Measurements from ENCODE around the gene MKRN1. TPM values are rescaled to one million over a fixed set of nuclear protein-coding genes. Genes with fewer than 3 reads are reported as not detected.

Gene MKRN1
- total RNA-seq, 1 donor: 69.8 TPM

DNA sequence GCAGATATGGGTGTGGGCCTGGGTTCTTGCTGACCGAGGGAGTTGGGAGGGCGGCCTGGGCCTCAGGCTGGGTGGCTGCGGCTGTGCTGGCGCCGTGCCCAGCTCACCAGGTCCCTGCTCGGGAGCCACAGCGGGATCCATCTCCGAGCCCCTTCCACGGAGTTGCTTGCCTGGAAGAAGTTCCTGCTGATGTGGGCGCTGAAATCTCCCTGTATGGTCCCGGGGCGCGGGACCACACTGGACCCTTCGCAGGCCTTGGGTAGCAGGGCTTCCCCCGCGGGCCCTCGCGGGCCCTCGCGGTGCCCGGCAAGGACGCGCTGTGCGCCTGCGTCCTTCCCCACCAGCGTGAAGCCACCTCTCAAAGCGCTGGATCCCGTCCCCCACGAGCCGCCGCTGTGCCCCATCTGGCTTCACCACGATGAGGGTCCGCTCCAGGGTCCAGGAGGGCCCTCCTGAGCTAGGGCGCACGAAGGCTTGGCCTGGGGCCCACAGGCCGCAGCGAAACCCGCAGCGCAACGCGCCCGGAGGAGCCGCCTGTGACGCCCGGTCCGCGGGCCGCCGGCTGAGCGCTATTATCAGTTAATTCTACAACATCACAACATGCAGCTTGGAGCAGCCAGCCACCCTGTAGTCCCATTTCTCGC is 43.9 kb downstream of the MKRN1 start:
- H3K4me2 ChIP-seq (ENCODE audit: insufficient read depth, low read length): no peak overlapping the region
- no peaks in the 10 kb centered on the region for H4K20me1 ChIP-seq (ENCODE audit: insufficient read depth, low read length)
- H2AFZ ChIP-seq (ENCODE audit: low read length): peak overlapping the region; percentile 15
- no peaks in the 10 kb centered on the region for H3K36me3 ChIP-seq (ENCODE audit: insufficient read depth, low read length)
- no peaks in the 10 kb centered on the region for H3K79me2 ChIP-seq (ENCODE audit: insufficient read depth, low read length)
- no peaks in the 10 kb centered on the region for H3K9me3 ChIP-seq (ENCODE audit: low read depth, low read length)
- no peaks in the 10 kb centered on the region for H3K27me3 ChIP-seq (ENCODE audit: insufficient read depth, low read length)
- TF ChIP-seq, protein P1, sequence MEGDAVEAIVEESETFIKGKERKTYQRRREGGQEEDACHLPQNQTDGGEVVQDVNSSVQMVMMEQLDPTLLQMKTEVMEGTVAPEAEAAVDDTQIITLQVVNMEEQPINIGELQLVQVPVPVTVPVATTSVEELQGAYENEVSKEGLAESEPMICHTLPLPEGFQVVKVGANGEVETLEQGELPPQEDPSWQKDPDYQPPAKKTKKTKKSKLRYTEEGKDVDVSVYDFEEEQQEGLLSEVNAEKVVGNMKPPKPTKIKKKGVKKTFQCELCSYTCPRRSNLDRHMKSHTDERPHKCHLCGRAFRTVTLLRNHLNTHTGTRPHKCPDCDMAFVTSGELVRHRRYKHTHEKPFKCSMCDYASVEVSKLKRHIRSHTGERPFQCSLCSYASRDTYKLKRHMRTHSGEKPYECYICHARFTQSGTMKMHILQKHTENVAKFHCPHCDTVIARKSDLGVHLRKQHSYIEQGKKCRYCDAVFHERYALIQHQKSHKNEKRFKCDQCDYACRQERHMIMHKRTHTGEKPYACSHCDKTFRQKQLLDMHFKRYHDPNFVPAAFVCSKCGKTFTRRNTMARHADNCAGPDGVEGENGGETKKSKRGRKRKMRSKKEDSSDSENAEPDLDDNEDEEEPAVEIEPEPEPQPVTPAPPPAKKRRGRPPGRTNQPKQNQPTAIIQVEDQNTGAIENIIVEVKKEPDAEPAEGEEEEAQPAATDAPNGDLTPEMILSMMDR (IDR thresholded peaks at IDR 0.05; ENCODE audit: extremely low read depth, low read depth, low read length): no peak
- H3K4me1 ChIP-seq (ENCODE audit: insufficient read depth, low read length): no peaks in the 10 kb centered on the region
- no peak for DNase-seq (ENCODE audit: insufficient read length, low spot score, missing footprints)
- H3K4me3 ChIP-seq (ENCODE audit: insufficient read depth, low read length): peak overlapping the region; percentile 30
- H3K27ac ChIP-seq (ENCODE audit: low read depth, low read length): no peak overlapping the region

DNA sequence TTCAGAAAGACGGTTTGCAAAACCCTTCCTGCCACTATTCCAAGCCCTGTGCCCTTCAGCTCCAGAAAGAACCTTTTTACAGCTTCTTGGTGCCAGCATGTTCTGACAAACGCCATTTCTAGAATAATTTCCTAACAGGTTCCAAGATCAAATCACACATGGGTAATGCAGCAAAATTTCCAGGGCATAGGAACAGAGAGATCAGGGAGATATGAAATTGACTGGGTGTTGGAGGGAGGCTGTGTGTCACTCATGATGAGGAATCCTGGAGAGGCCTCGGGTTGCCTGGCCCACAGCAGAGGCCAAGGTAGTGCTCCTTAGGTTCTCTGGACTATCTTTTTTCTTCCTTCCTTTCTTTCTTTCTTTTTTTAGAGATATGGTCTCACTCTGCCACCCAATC is 45.9 kb downstream of the MKRN1 start:
- H2AFZ ChIP-seq (ENCODE audit: low read length): no peak overlapping the region
- H3K9me3 ChIP-seq (ENCODE audit: low read depth, low read length): no peaks in the 10 kb centered on the region
- H3K27me3 ChIP-seq (ENCODE audit: insufficient read depth, low read length): no peaks in the 10 kb centered on the region
- no peaks in the 10 kb centered on the region for H4K20me1 ChIP-seq (ENCODE audit: insufficient read depth, low read length)
- no peak overlapping the region for H3K4me3 ChIP-seq (ENCODE audit: insufficient read depth, low read length)
- DNase-seq (ENCODE audit: insufficient read length, low spot score, missing footprints): peak; percentile 76
- no peak overlapping the region for H3K4me2 ChIP-seq (ENCODE audit: insufficient read depth, low read length)
- no peaks in the 10 kb centered on the region for H3K36me3 ChIP-seq (ENCODE audit: insufficient read depth, low read length)
- H3K4me1 ChIP-seq (ENCODE audit: insufficient read depth, low read length): no peaks in the 10 kb centered on the region
- no peak overlapping the region for H3K27ac ChIP-seq (ENCODE audit: low read depth, low read length)
- TF ChIP-seq, protein P1 (IDR thresholded peaks at IDR 0.05; ENCODE audit: extremely low read depth, low read depth, low read length): no peak
- no peaks in the 10 kb centered on the region for H3K79me2 ChIP-seq (ENCODE audit: insufficient read depth, low read length)

DNA sequence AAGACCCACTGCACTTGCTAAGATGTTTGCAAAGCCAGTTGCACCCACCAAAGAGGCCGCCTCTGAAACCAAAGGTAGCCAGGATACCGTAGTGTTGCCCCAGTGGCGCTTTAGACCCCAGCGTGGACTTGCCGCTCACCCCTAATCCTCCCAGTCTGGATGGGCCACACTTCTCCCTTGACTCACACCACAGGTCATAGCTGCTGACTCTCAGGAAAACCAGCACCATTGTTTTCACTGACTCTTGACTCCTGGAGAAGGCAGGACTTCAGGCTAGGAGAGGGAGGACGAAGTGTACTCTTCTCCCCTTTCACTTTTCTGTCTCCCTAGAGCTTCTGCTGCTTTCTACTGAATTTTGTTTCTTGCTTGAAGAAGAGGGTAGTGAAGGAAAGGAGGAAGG is 53.2 kb downstream of the MKRN1 start:
- H4K20me1 ChIP-seq (ENCODE audit: insufficient read depth, low read length): no peaks in the 10 kb centered on the region
- H3K79me2 ChIP-seq (ENCODE audit: insufficient read depth, low read length): no peaks in the 10 kb centered on the region
- TF ChIP-seq, protein P1 (IDR thresholded peaks at IDR 0.05; ENCODE audit: extremely low read depth, low read depth, low read length): no peak
- H3K4me3 ChIP-seq (ENCODE audit: insufficient read depth, low read length): no peak overlapping the region
- H3K4me2 ChIP-seq (ENCODE audit: insufficient read depth, low read length): no peak overlapping the region
- H3K36me3 ChIP-seq (ENCODE audit: insufficient read depth, low read length): no peaks in the 10 kb centered on the region
- H3K27ac ChIP-seq (ENCODE audit: low read depth, low read length): no peak overlapping the region
- no peaks in the 10 kb centered on the region for H3K9me3 ChIP-seq (ENCODE audit: low read depth, low read length)
- H3K4me1 ChIP-seq (ENCODE audit: insufficient read depth, low read length): no peaks in the 10 kb centered on the region
- H2AFZ ChIP-seq (ENCODE audit: low read length): no peak overlapping the region
- DNase-seq (ENCODE audit: insufficient read length, low spot score, missing footprints): no peak
- H3K27me3 ChIP-seq (ENCODE audit: insufficient read depth, low read length): peaks cover 3% of the 10 kb centered on the region

DNA sequence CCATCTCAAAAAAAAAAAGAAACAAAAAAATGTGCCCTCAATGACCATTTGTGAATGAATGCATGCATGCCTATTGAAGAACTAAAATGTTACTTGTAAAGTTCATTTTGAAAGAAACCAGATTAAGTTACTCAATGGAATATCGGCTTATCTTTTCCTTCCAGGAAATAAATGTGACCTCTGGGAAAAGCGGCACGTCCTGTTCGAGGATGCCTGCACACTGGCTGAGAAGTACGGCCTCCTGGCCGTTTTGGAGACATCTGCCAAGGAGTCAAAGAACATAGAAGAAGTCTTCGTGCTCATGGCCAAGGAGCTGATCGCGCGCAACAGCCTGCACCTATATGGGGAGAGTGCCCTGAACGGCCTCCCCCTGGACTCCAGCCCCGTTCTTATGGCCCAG is 53.6 kb downstream of the MKRN1 start:
- DNase-seq (ENCODE audit: insufficient read length, low spot score, missing footprints): no peak
- no peaks in the 10 kb centered on the region for H3K4me1 ChIP-seq (ENCODE audit: insufficient read depth, low read length)
- no peak overlapping the region for H3K4me2 ChIP-seq (ENCODE audit: insufficient read depth, low read length)
- TF ChIP-seq, protein P1 (IDR thresholded peaks at IDR 0.05; ENCODE audit: extremely low read depth, low read depth, low read length): no peak
- no peak overlapping the region for H2AFZ ChIP-seq (ENCODE audit: low read length)
- H3K4me3 ChIP-seq (ENCODE audit: insufficient read depth, low read length): no peak overlapping the region
- no peaks in the 10 kb centered on the region for H3K36me3 ChIP-seq (ENCODE audit: insufficient read depth, low read length)
- H3K27me3 ChIP-seq (ENCODE audit: insufficient read depth, low read length): peaks cover 3% of the 10 kb centered on the region
- H3K79me2 ChIP-seq (ENCODE audit: insufficient read depth, low read length): no peaks in the 10 kb centered on the region
- no peak overlapping the region for H3K27ac ChIP-seq (ENCODE audit: low read depth, low read length)
- no peaks in the 10 kb centered on the region for H3K9me3 ChIP-seq (ENCODE audit: low read depth, low read length)
- H4K20me1 ChIP-seq (ENCODE audit: insufficient read depth, low read length): no peaks in the 10 kb centered on the region
